ENCODE results near the gene KIAA1549. TPM values are rescaled to one million over a fixed set of nuclear protein-coding genes. Genes with fewer than 3 reads are reported as not detected.

KIAA1549 gene
- total RNA-seq, 1 experiment from 2014 or later: 18.7 TPM

GRCh38 chr7:138892006-138892630, 89.1 kb downstream of the KIAA1549 start:
- CTCF ChIA-PET: no interaction called here
- H3K36me3 Mint-ChIP-seq: peaks cover 29% of the 10 kb centered on the region

DNA sequence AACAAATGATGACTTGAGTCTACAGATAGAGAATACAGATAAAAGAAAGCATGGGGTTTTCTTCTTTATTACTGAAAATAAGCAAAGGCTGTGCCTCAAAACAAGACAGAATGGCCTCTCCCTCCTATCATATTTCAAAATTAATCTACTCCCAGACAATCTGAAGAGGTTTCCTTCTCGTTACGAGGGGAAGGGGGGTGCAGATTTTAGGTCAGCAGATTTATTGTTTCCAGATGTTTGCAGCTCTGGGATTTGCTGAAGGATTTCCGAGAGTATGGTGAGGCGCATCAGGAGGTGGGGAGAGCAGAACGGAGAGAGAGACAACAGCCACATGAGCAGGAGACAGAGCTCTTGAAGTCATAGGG, 89.8 kb downstream of the KIAA1549 start:
- DNase-seq (ENCODE audit: low spot score) (no peak), ATAC-seq (no peak)
- POLR2A ChIA-PET: no interaction called here
- Mint-ChIP-seq H3K4me1 (peaks cover 12% of the 10 kb centered on the region), H3K36me3 (peaks cover 26% of the 10 kb centered on the region), H3K27me3 (ENCODE audit: low read depth) (no peaks in the 10 kb centered on the region), H3K4me3 (no peak overlapping the region), H3K9me3 (no peaks in the 10 kb centered on the region), H3K27ac (0 out of 2 replicates have a peak overlapping the region, but pooled peaks have one; percentile 17)
- no peak for TF ChIP-seq TCF7 (CRISPR knock-in tag; IDR thresholded peaks at IDR 0.05; ENCODE audit: low read depth)
- TF ChIP-seq CREB1 (CRISPR knock-in tag; IDR thresholded peaks at IDR 0.05): no peak
- no peak for TF ChIP-seq ATF3 (CRISPR knock-in tag; conservative IDR thresholded peaks at IDR 0.05)
- no peak for TF ChIP-seq IRF2 (CRISPR knock-in tag; IDR thresholded peaks at IDR 0.05; ENCODE audit: borderline replicate concordance, low read depth)
- TF ChIP-seq SP1 (CRISPR knock-in tag; conservative IDR thresholded peaks at IDR 0.05): no peak
- no peak for TF ChIP-seq TP53 (CRISPR knock-in tag; IDR thresholded peaks at IDR 0.05)
- no peak for TF ChIP-seq ZNF671 (CRISPR knock-in tag; IDR thresholded peaks at IDR 0.05)
- TF ChIP-seq NFYB (CRISPR knock-in tag; conservative IDR thresholded peaks at IDR 0.05; ENCODE audit: low read depth): no peak
- TF ChIP-seq, protein P1, sequence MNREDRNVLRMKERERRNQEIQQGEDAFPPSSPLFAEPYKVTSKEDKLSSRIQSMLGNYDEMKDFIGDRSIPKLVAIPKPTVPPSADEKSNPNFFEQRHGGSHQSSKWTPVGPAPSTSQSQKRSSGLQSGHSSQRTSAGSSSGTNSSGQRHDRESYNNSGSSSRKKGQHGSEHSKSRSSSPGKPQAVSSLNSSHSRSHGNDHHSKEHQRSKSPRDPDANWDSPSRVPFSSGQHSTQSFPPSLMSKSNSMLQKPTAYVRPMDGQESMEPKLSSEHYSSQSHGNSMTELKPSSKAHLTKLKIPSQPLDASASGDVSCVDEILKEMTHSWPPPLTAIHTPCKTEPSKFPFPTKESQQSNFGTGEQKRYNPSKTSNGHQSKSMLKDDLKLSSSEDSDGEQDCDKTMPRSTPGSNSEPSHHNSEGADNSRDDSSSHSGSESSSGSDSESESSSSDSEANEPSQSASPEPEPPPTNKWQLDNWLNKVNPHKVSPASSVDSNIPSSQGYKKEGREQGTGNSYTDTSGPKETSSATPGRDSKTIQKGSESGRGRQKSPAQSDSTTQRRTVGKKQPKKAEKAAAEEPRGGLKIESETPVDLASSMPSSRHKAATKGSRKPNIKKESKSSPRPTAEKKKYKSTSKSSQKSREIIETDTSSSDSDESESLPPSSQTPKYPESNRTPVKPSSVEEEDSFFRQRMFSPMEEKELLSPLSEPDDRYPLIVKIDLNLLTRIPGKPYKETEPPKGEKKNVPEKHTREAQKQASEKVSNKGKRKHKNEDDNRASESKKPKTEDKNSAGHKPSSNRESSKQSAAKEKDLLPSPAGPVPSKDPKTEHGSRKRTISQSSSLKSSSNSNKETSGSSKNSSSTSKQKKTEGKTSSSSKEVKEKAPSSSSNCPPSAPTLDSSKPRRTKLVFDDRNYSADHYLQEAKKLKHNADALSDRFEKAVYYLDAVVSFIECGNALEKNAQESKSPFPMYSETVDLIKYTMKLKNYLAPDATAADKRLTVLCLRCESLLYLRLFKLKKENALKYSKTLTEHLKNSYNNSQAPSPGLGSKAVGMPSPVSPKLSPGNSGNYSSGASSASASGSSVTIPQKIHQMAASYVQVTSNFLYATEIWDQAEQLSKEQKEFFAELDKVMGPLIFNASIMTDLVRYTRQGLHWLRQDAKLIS (CRISPR knock-in tag; IDR thresholded peaks at IDR 0.05; ENCODE audit: borderline replicate concordance): no peak
- TF ChIP-seq CBFB (CRISPR knock-in tag; IDR thresholded peaks at IDR 0.05; ENCODE audit: low read depth): no peak
- TF ChIP-seq, protein P2, sequence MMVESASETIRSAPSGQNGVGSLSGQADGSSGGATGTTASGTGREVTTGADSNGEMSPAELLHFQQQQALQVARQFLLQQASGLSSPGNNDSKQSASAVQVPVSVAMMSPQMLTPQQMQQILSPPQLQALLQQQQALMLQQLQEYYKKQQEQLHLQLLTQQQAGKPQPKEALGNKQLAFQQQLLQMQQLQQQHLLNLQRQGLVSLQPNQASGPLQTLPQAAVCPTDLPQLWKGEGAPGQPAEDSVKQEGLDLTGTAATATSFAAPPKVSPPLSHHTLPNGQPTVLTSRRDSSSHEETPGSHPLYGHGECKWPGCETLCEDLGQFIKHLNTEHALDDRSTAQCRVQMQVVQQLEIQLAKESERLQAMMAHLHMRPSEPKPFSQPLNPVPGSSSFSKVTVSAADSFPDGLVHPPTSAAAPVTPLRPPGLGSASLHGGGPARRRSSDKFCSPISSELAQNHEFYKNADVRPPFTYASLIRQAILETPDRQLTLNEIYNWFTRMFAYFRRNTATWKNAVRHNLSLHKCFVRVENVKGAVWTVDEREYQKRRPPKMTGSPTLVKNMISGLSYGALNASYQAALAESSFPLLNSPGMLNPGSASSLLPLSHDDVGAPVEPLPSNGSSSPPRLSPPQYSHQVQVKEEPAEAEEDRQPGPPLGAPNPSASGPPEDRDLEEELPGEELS (CRISPR knock-in tag; IDR thresholded peaks at IDR 0.05): no peak
- TF ChIP-seq NFE2L1 (CRISPR knock-in tag; IDR thresholded peaks at IDR 0.05): no peak
- CTCF ChIA-PET: no interaction called here

More at GRCh38 chr7:138892006-138892630, 89.1 kb downstream of the KIAA1549 start:
- POLR2A ChIA-PET: no interaction called here
- DNase-seq (ENCODE audit: low spot score): no peak
- Mint-ChIP-seq H3K4me1 (peaks cover 12% of the 10 kb centered on the region), H3K9me3 (no peaks in the 10 kb centered on the region), H3K27ac (no peak overlapping the region), H3K4me3 (no peak overlapping the region), H3K27me3 (ENCODE audit: low read depth) (no peaks in the 10 kb centered on the region)
- no peak for ATAC-seq
- TF ChIP-seq, protein P3, sequence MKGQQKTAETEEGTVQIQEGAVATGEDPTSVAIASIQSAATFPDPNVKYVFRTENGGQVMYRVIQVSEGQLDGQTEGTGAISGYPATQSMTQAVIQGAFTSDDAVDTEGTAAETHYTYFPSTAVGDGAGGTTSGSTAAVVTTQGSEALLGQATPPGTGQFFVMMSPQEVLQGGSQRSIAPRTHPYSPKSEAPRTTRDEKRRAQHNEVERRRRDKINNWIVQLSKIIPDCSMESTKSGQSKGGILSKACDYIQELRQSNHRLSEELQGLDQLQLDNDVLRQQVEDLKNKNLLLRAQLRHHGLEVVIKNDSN (CRISPR knock-in tag; IDR thresholded peaks at IDR 0.05): no peak
- TF ChIP-seq, protein P2 (CRISPR knock-in tag; IDR thresholded peaks at IDR 0.05): no peak
- no peak for TF ChIP-seq JAZF1 (CRISPR knock-in tag; IDR thresholded peaks at IDR 0.05)

All from WTC11 (cell line).